Stimulated activated CD8-positive, alpha-beta memory T cell treated with anti-CD3 and anti-CD28 coated beads, Interleukin-4, amount 100 ng/mL, for 1 hour (primary cell): Measurements from ENCODE around the gene PWWP2B.
A peak's percentile ranks its signal among the peaks of the same experiment; 100 is the strongest.
"Not testable (repeated sequence)": the region's sequence is repeated elsewhere in the genome, so short reads cannot be mapped to it uniquely, and the experiment has no call there.

Experiments
- DNase-seq, 2 donors: peaks; one replicate each; pipeline ENCODE4 v3.0.0-alpha.2; 2020; ENCODE audit warnings: low read depth in 2 of 2, low spot score in 1 of 2

The PWWP2B gene

GRCh38 chr10:132430861-132431271 is 33.9 kb downstream of the PWWP2B start:
- DNase-seq = no peak

GRCh38 chr10:132431537-132432175 is 34.7 kb downstream of the PWWP2B start:
- no peak for DNase-seq

DNA sequence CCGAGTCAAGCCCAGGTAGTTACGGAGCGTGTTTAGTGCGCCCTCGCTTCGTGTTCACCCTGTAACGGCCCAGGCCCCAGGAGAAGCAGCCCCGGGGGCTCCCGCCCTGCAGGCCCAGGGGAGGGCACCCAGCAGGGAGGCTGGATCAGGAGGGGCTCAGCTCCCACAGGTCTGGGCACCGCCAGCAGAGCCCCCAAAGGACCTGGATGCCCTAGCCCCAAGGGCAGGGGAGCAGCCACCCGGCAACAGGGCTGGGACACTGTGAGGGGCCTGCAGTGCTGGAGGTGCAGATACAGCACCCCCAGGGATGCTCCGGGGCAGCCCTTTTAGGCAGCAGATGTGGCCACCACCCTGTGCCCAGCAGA is 35.2 kb downstream of the PWWP2B start:
- DNase-seq = no peak

- no peak for DNase-seq
Observed at GRCh38 chr10:132433671-132434340, 36.8 kb downstream of the PWWP2B start.

DNA sequence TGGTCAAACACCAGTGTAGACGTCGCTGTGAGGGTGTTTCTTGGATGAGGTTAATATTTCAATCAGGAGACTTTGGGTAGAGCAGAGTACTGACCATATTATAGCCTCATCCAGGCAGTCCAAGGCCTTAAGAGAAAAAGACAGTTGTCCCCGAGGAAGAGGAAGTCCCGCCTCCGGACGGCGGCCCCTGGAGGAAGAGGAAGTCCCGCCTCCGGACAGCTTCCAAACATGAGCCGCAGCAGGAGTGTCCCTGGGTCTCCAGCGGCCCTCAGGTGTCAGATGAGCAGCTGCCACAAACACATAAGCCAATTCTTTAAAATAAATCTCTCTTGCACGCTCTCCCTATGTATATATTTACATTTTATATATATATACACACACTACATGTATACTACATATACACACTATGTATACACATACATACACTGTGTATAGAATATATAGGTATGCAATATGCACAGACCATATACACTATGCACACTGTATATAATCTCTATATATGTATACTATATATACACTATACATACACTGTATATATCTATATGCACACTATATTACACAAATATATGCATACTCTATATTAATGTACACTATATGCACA is 37.5 kb downstream of the PWWP2B start:
- no peak for DNase-seq

GRCh38 chr10:132435320-132435719 is 38.3 kb downstream of the PWWP2B start:
- not testable (repeated sequence) for DNase-seq

DNA sequence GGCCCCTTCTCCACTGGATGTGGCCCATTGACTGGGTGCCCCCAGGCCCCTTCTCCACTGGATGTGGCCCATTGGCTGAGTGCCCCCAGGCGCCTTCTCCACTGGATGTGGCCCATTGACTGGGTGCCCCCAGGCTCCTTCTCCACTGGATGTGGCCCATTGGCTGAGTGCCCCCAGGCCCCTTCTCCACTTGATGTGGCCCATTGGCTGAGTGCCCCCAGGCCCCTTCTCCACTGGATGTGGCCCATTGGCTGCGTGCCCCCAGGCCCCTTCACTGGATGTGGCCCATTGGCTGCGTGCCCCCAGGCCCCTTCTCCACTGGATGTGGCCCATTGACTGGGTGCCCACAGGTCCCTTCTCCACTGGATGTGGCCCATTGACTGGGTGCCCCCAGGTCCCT is 39.1 kb downstream of the PWWP2B start:
- not testable (repeated sequence) for DNase-seq

- no peak for DNase-seq
Observed at GRCh38 chr10:132436861-132437410, 39.9 kb downstream of the PWWP2B start.

DNA sequence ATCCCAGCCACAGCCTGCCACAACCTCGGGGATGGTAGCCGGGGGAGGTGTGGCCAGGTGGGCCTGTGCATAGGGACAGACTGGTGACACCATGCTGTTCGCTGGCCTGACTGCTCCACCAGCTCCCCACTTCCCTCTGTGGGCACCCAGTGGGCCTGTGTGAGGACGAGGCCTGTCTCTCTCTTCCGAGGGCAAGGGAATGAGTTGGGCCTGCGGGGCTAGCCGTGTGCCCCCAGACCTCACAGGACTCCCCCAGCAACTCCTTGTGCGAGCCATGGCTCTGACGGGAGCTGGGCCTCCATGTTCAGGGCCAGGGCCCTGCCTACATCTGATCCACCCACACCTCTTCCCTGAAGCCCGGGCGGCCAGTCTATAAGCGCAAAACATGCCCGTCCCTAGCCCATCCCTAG is 40.5 kb downstream of the PWWP2B start:
- no peak for DNase-seq

- no peak for DNase-seq
Observed at GRCh38 chr10:132438091-132439024, 41.4 kb downstream of the PWWP2B start.

GRCh38 chr10:132439025-132439388 is 42.0 kb downstream of the PWWP2B start:
- DNase-seq = no peak

GRCh38 chr10:132439424-132440163 is 42.6 kb downstream of the PWWP2B start:
- DNase-seq = no peak

GRCh38 chr10:132440791-132441565 is 44.0 kb downstream of the PWWP2B start:
- no peak for DNase-seq

DNA sequence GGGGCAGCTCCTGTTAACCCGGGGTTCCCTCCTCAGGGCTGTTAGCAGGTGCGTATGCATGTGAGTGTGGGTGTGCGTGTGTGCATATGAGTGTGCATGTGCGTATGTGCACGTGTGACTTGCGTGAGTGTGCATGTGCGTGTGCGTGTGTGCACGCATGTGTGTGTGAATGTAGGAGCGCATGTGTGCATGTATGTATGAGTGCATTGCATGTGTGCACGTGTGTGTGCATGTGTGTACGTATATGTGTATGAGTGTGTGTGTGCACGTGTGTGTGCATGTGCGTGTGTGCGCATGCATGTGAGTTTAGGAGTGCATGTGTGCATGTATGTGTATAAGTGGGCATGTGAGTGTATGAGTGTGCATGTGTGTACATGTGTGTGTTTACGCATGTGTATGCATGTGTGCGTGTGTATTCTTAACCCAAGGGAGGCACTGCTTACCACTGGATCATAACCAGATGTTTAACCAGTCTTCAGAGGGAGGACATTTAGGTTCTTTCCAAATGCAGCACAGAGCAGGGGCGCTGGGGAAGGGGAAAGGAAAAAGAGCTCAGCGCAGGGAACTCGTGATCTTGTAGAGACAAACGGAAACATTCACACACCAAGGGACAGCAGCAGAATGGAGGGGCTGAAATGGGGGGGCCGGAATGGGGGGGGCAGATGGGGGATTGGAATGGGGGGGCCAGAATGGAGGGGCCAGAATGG is 45.0 kb downstream of the PWWP2B start:
- DNase-seq = no peak

- no peak for DNase-seq
Observed at GRCh38 chr10:132442636-132443035, 45.6 kb downstream of the PWWP2B start.

GRCh38 chr10:132443605-132443982 is 46.6 kb downstream of the PWWP2B start:
- DNase-seq = peak in 1 of 2 donors; percentile 52

DNA sequence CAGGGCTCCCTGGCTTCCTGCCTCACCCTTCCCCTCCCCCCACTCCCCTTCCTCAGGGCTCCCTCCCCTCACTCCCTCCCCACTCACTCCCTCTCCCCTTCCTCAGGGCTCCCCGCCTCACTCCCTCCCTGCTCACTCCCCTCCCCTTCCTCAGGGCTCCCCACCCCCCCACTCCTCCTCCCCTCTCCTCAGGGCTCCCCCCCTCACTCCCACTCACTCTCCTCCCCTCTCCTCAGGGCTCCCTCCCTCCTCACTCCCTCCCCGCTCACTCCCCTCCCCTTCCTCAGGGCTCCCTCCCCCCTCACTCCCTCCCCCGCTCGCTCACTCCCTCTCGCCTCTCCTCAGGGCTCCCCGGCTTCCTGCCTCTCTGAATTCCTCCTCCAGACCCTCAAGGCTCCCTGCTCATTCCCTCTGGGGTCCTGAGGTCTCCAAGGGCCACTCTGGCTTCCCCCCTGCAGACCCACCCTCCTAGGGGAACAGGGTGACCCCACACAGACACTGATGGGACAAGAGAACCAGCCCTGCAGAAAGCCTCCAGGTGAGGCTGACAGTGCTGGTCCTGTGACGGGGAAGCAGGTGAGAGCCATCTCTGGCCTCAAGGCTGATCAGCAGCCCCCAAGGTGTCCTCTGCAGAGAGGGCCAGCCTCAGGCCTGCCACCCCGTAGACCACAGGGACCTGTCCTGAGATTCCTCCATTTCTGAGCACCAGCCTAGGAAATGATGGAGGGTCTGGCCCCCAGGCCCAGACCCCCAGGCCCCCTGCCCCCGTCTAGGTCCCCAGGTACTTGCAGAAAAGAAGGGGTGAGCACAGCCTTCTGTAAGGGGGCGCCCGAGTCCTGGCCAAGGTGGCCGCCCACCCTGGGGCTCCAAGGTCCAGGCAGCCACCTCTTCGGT is 47.2 kb downstream of the PWWP2B start:
- no peak for DNase-seq

DNA sequence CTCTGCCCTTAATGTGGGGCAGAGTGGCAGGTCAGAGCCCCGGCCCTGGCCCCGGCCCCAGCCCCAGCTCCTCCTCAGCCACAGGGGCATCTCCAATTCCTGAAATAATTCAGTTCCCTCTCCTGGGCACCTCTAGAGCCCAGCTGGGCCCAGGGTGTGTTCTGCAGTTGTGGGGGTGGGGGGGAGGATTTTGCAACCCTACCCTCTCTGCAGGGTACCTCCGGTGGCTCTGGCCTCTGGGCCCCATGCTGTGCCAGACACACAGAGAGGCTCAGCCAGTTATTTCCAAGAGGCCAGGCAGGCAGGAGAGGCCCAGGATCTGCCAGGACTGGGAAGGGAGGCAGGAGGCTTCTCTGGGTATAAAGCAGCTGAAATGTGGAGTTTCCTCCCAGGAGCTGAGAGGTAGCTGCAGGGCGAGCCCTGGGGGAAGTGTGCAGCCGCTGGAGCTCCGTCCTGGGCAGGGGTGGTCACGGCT is 47.9 kb downstream of the PWWP2B start:
- DNase-seq = no peak
